ENCODE measurements around the gene EHBP1L1. TPM values are rescaled to one million over a fixed set of nuclear protein-coding genes. Genes with fewer than 3 reads are reported as not detected.

Gene EHBP1L1
- total and polyA plus RNA-seq, 2 of the 8 experiments (the other 6 are each of a cell fraction or from before 2014, with no cell fraction given): 4.3 to 6.6 TPM

DNA sequence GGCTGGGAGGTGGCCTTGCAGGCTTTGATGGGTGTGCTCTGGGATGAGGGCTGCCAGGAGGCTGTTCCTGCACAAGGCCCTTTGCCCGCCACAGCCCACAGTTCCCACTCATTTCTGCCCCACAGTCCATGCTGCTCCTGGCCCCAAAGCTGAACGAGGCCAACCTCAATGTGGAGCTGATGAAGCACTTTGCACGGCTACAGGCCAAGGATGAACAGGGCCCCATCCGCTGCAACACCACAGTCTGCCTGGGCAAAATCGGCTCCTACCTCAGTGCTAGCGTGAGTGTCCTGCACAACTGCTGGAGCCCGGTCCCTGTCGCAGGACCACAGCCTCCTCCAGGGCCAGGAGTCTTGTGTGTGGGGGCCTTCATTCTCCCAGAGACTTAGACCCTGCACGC, 40.8 kb upstream of the EHBP1L1 start:
- ChIA-PET POLR2A (ENCODE audit: partially characterized antibody) (interaction anchor here (1.1 to 1.5 kb wide), 2 partner anchors 9 to 37 kb away, joined by 3 read pairs; partner anchors contain the start of gene MALAT1), CTCF (ENCODE audit: partially characterized antibody) (interaction anchor here (1.5 kb wide), 2 partner anchors 11 to 17 kb away, joined by 3 to 4 read pairs; no protein-coding TSS in a partner anchor)
- Histone ChIP-seq H3K27ac (ENCODE audit: low read depth, low read length) (no peak overlapping the region), H2BK12ac (ENCODE audit: low read depth, low read length) (no peak overlapping the region), H4K5ac (ENCODE audit: insufficient read length, low read depth, low read length) (no peak overlapping the region), H3K79me1 (ENCODE audit: low read depth, low read length) (no peaks in the 10 kb centered on the region; the same call in 1 of the 2 replicates), H3K56ac (replicated peaks; ENCODE audit: insufficient read length, low read depth, low read length) (no peak overlapping the region), H4K20me1 (replicated peaks in 1 of 2; ENCODE audit: control insufficient read depth in 1 of 2, insufficient read depth in 2 of 2, low read length in 2 of 2) (peaks cover 3 to 21% of the 10 kb centered on the region in 2 experiments), H4K91ac (replicated peaks; ENCODE audit: insufficient read length, low read length) (no peak overlapping the region), H3K4me1 (replicated peaks in 1 of 4; ENCODE audit: control insufficient read depth in 3 of 4, insufficient read depth in 4 of 4, low read length in 3 of 4) (peaks cover 0 to 6% (median 1%) of the 10 kb centered on the region in 4 experiments; a peak in 5 of 7 replicates), H3K4ac (replicated peaks; ENCODE audit: insufficient read length, low read depth, low read length) (no peak overlapping the region), H3K23me2 (ENCODE audit: low read depth, low read length) (peaks cover 10% of the 10 kb centered on the region), H3K9me3 (ENCODE audit: insufficient read depth in 2 of 2, low read depth in 1 of 2, low read length in 1 of 2) (no peaks in the 10 kb centered on the region), H2BK120ac (replicated peaks; ENCODE audit: low read depth, low read length) (no peak overlapping the region), H4K8ac (ENCODE audit: extremely low read depth, insufficient read depth, low read length) (no peak overlapping the region), H3K4me3 (ENCODE audit: extremely low read depth in 1 of 4, insufficient read depth in 2 of 4, low read depth in 3 of 4, low read length in 4 of 4) (no peak overlapping the region), H2BK15ac (ENCODE audit: low read length) (no peak overlapping the region), H2AFZ (ENCODE audit: low read length) (no peak overlapping the region), H3K23ac (ENCODE audit: insufficient read length) (no peak overlapping the region), H3K18ac (ENCODE audit: extremely low read depth, low read length) (no peak overlapping the region), H3K36me3 (ENCODE audit: control insufficient read depth in 2 of 4, insufficient read depth in 4 of 4, low read length in 3 of 4) (peaks cover 6 to 20% (median 17%) of the 10 kb centered on the region in 4 experiments), H3K79me2 (ENCODE audit: control insufficient read depth in 1 of 2, insufficient read depth in 2 of 2, low read length in 2 of 2) (no peaks in the 10 kb centered on the region), H3K27me3 (replicated peaks in 1 of 4; ENCODE audit: control insufficient read depth in 3 of 4, extremely low read depth in 1 of 4, insufficient read depth in 3 of 4, low read length in 3 of 4) (peaks cover 0 to 20% (median 11%) of the 10 kb centered on the region in 4 experiments; a peak in 5 of 7 replicates), H3K9ac (replicated peaks in 1 of 4; ENCODE audit: extremely low read depth in 1 of 4, low read depth in 3 of 4, low read length in 3 of 4) (no peak overlapping the region), H3K14ac (ENCODE audit: insufficient read length) (no peak overlapping the region), H2BK5ac (ENCODE audit: low read depth, low read length) (no peak overlapping the region), H2BK20ac (ENCODE audit: low read length) (no peak overlapping the region), H3K4me2 (ENCODE audit: insufficient read depth in 1 of 2, low read depth in 2 of 2, low read length in 2 of 2) (no peak overlapping the region), H2AK5ac (ENCODE audit: low read depth, low read length) (no peak overlapping the region)
- no peak for DNase-seq (ENCODE audit: low read depth in 1 of 2, low spot score in 2 of 2)
- FAIRE-seq: no peak
- WGBS, 2 experiments (ENCODE audit: extremely low coverage in 1 of 2, insufficient coverage in 1 of 2, insufficient read length in 1 of 2, insufficient replicate concordance in 2 of 2, low coverage in 1 of 2, low lambda C conversion rate in 2 of 2, missing lambda C conversion rate in 1 of 2): 91% methylated on average over 9 of the region's 9 CpGs; no CpG with 5 or more reads in 1 of the 2 experiments
